Keratinocyte (primary cell): ENCODE measurements around the gene RIT1.

Source experiments
- CTCF ChIP-seq, 3 experiments: IDR thresholded peaks in 1 of 3; conservative IDR thresholded peaks in 1 of 3; optimal IDR thresholded peaks in 1 of 3; 2 replicates in 2 of 3; 3 replicates in 1 of 3; pipeline versions ENCODE3 to v1.5.1; 2011; ENCODE audit warnings: low read length in 3 of 3, mild to moderate bottlenecking in 3 of 3, moderate library complexity in 2 of 3, control low read depth in 1 of 3, inconsistent platforms in 1 of 3; ENCODE audit not compliant: insufficient read depth in 2 of 3; ENCODE audit errors: extremely low read depth in 1 of 3
- EZH2 ChIP-seq: IDR thresholded peaks from one replicate; pipeline ENCODE4 v1.6.1; 2012; ENCODE audit warnings: inconsistent platforms, mild to moderate bottlenecking, low read length, moderate library complexity

- TF ChIP-seq CTCF (optimal IDR thresholded peaks at IDR 0.05 in 1 of 3, IDR thresholded peaks at IDR 0.05 in 1 of 3, conservative IDR thresholded peaks at IDR 0.05 in 1 of 3; ENCODE audit: extremely low read depth in 1 of 3, insufficient read depth in 2 of 3, low read length in 3 of 3) (no peak), EZH2 (no peak)
Measured at GRCh38 chr1:155911156-155912055, at the start of gene RIT1.
